ENCODE measurements around the gene SEMA3A. TPM values are rescaled to one million over a fixed set of nuclear protein-coding genes. Genes with fewer than 3 reads are reported as not detected.

Gene SEMA3A
- total RNA-seq, 2 donors from 2014 or later, result 0.68 to 1.1 TPM

DNA sequence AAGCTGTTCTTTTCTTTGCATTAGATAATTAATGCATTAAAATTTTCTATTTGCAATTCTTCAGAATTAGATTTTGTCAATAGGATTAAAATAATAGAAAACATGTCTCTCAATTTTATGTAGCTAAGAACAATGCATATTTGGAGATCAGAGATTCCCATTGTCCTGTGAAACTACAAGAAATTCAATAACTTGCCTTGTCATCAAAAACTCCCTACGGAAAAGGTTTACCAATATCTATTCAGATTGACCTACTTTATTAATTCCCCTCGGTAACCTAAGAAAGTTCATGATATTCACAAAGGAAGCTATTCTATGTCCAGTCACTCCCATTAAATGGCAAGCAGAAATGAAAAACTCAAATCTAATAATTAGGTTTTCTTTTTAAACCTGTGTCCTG is 172.6 kb downstream of the SEMA3A start:
- no peaks in the 10 kb centered on the region for H3K9me3 ChIP-seq
- no peak for TF ChIP-seq CTCF (IDR thresholded peaks at IDR 0.05)
- no peaks in the 10 kb centered on the region for H3K27me3 ChIP-seq (replicated peaks; ENCODE audit: insufficient read depth)
- DNase-seq (ENCODE audit: low spot score) (no peak), ATAC-seq (ENCODE audit: insufficient number of reproducible peaks, low FRiP score, low read depth) (no peak)
- H3K4me3 ChIP-seq, result no peak overlapping the region
- H3K36me3 ChIP-seq, result no peaks in the 10 kb centered on the region
- no peaks in the 10 kb centered on the region for H3K4me1 ChIP-seq (ENCODE audit: control insufficient read depth in 1 of 2, low read depth in 2 of 2)
- no peak overlapping the region for H3K27ac ChIP-seq

GRCh38 chr7:84021292-84021908 is 173.2 kb downstream of the SEMA3A start:
- TF ChIP-seq CTCF (IDR thresholded peaks at IDR 0.05), result no peak
- Histone ChIP-seq H3K4me1 (ENCODE audit: control insufficient read depth in 1 of 2, low read depth in 2 of 2) (no peaks in the 10 kb centered on the region), H3K27ac (no peak overlapping the region), H3K9me3 (no peaks in the 10 kb centered on the region), H3K36me3 (no peaks in the 10 kb centered on the region), H3K4me3 (no peak overlapping the region), H3K27me3 (replicated peaks; ENCODE audit: insufficient read depth) (no peaks in the 10 kb centered on the region)
- DNase-seq (ENCODE audit: low spot score), result no peak
- no peak for ATAC-seq (ENCODE audit: insufficient number of reproducible peaks, low FRiP score, low read depth)

DNA sequence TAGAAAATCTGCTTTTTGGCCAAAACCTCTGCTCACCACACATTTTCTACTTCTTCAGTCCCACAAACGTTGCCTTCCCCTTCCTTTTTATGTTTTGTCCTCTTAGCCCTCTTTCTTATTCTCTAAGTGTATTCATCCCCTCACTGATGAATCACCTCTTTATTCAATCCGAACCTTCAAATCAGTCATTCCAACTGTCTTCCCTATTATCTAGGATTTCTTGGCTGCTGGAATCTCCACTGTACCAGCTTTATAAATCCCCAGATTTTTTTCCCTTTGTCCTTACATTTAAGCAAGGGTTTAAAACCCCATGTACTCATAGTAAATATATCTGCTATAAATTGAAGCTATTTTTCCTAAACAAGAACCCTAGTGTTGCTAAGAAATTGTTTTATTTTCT is 176.9 kb downstream of the SEMA3A start:
- ATAC-seq (ENCODE audit: insufficient number of reproducible peaks, low FRiP score, low read depth), result no peak
- Histone ChIP-seq H3K36me3 (no peaks in the 10 kb centered on the region), H3K4me1 (ENCODE audit: control insufficient read depth in 1 of 2, low read depth in 2 of 2) (no peaks in the 10 kb centered on the region), H3K27ac (no peak overlapping the region), H3K9me3 (no peaks in the 10 kb centered on the region), H3K27me3 (replicated peaks; ENCODE audit: insufficient read depth) (no peaks in the 10 kb centered on the region), H3K4me3 (no peak overlapping the region)
- TF ChIP-seq CTCF (IDR thresholded peaks at IDR 0.05), result no peak
- no peak for DNase-seq (ENCODE audit: low spot score)

DNA sequence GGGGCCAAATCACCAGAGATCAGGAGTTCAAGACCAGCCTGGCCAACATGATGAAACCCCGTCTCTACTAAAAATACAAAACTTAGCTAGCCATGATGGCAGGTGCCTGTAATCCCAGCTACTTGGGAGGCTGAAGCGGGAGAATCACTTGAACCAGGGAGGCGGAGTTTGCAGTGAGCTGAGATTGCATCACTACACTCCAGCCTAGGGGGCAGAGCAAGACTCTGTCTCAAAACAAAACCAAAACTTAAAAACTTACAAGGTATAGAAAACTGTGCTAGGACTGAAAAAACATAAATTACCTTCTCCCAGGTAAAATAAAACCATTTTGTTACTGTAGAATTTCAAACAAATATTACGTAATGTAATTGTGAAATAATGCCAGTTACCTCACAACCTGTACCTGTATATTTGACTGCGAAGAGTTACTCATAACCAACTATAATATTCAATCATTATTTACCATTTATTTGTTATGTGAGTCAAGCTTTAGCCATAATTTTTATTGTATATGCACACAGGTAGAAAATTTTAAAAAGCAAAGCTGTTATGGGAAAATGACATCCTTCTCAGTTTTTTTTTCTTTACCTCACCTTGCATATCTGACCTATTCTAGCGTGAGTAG is 180.9 kb downstream of the SEMA3A start:
- Histone ChIP-seq H3K36me3 (no peaks in the 10 kb centered on the region), H3K27me3 (replicated peaks; ENCODE audit: insufficient read depth) (no peaks in the 10 kb centered on the region), H3K4me3 (no peak overlapping the region), H3K9me3 (no peaks in the 10 kb centered on the region), H3K4me1 (ENCODE audit: control insufficient read depth in 1 of 2, low read depth in 2 of 2) (no peaks in the 10 kb centered on the region), H3K27ac (no peak overlapping the region)
- DNase-seq (ENCODE audit: low spot score) (no peak), ATAC-seq (ENCODE audit: insufficient number of reproducible peaks, low FRiP score, low read depth) (no peak)
- no peak for TF ChIP-seq CTCF (IDR thresholded peaks at IDR 0.05)

DNA sequence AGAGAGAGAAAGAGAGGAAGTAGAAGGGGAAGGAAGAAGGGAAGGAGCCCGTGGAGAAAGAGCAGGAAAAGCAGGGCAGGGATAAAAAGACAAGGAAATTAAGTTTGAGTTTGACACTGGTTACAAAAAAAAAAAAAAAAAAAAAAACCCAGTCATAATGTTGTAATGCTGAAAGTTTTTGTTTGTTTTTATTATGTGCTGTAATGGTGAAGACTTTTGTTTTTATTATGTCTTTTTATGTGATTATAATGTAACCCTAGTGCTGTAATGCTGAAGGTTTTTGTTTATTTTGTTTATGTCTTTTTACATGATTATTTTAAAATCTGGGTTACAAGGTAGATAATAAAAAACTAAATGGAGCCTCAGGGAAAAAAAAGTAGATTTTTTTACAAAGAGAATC is 184.8 kb downstream of the SEMA3A start:
- Histone ChIP-seq H3K4me1 (ENCODE audit: control insufficient read depth in 1 of 2, low read depth in 2 of 2) (no peaks in the 10 kb centered on the region), H3K4me3 (no peak overlapping the region), H3K27ac (no peak overlapping the region), H3K36me3 (no peaks in the 10 kb centered on the region), H3K27me3 (replicated peaks; ENCODE audit: insufficient read depth) (no peaks in the 10 kb centered on the region), H3K9me3 (no peaks in the 10 kb centered on the region)
- no peak for DNase-seq (ENCODE audit: low spot score)
- ATAC-seq (ENCODE audit: insufficient number of reproducible peaks, low FRiP score, low read depth), result no peak
- no peak for TF ChIP-seq CTCF (IDR thresholded peaks at IDR 0.05)
